HG02840 (cell line): ENCODE data around the gene POC1A.
"Not testable (repeated sequence)": the region's sequence is repeated elsewhere in the genome, so short reads cannot be mapped to it uniquely, and the experiment has no call there.

ENCODE experiments used
- ATAC-seq: cut with Tn5 transposase; IDR thresholded peaks from one replicate; pipeline ENCODE4 v1.9.1; 2021; ENCODE audit warnings: mild to moderate bottlenecking, moderate library complexity, moderate number of reproducible peaks; ENCODE audit not compliant: unreplicated experiment, low FRiP score

The POC1A gene

GRCh38 chr3:52036222-52036694 lies 118.0 kb downstream of the POC1A start:
- no peak for ATAC-seq

GRCh38 chr3:52034651-52035050 lies 119.6 kb downstream of the POC1A start:
- ATAC-seq: no peak

- ATAC-seq: no peak
Measured at GRCh38 chr3:52034212-52034611, 120.0 kb downstream of the POC1A start.

GRCh38 chr3:52033748-52034147 lies 120.5 kb downstream of the POC1A start:
- ATAC-seq: not testable (repeated sequence)

- no peak for ATAC-seq
Measured at GRCh38 chr3:52032702-52033408, 121.4 kb downstream of the POC1A start.

GRCh38 chr3:52031896-52032295 lies 122.3 kb downstream of the POC1A start:
- no peak for ATAC-seq

GRCh38 chr3:52030714-52031310 lies 123.4 kb downstream of the POC1A start:
- ATAC-seq: no peak

GRCh38 chr3:52029535-52029934 lies 124.7 kb downstream of the POC1A start:
- ATAC-seq: no peak

- no peak for ATAC-seq
Measured at GRCh38 chr3:52029053-52029452, 125.2 kb downstream of the POC1A start.

- ATAC-seq: no peak
Measured at GRCh38 chr3:52028572-52028971, 125.7 kb downstream of the POC1A start.

GRCh38 chr3:52026041-52026440 lies 128.2 kb downstream of the POC1A start:
- ATAC-seq: no peak

- no peak for ATAC-seq
Measured at GRCh38 chr3:52025453-52025852, 128.8 kb downstream of the POC1A start.
